Measurements from ENCODE around the gene DSPP. TPM values are rescaled to one million over a fixed set of nuclear protein-coding genes. Genes with fewer than 3 reads are reported as not detected.

DSPP gene
- total RNA-seq, 2 donors from 2014 or later: not detected

DNA sequence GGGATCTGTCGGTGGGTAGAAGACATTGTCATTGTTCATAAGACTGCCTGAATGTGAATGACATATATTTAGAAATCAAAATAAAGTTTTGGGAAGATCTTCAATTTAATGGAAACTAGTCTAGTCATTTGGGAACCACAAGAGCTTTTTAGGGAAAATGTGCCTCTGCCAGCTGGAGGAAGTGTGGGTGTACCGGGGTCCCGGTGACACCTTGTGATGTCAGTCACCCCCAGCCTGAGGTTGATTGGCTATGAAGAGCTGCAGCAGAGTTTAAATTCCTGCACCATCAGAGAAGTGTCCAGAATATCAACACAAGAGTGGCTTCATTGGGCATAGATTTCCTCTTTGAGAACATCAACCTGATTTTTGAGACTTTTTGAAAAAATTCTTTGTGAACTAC lies 41.7 kb downstream of the DSPP start, which contains the start of gene DMP1:
Gene DMP1, plus strand, starts transcription at position 301 of the 400 bp plus-strand sequence. CDS start 6,213 bp downstream, outside the sequence.
- Histone ChIP-seq H3K27me3 (no peaks in the 10 kb centered on the region), H3K4me3 (no peak within 1 kb of the TSS), H3K9me3 (no peaks in the 10 kb centered on the region), H3K4me1 (no peaks in the 10 kb centered on the region), H3K36me3 (no peaks in the 10 kb centered on the region), H3K9ac (ENCODE audit: low read depth in 2 of 2, low read length in 2 of 2) (no peak within 1 kb of the TSS), H3K27ac (no peak within 1 kb of the TSS)
- intact Hi-C loops (cut with DNase I): no loop called here
- TF ChIP-seq, protein P1, sequence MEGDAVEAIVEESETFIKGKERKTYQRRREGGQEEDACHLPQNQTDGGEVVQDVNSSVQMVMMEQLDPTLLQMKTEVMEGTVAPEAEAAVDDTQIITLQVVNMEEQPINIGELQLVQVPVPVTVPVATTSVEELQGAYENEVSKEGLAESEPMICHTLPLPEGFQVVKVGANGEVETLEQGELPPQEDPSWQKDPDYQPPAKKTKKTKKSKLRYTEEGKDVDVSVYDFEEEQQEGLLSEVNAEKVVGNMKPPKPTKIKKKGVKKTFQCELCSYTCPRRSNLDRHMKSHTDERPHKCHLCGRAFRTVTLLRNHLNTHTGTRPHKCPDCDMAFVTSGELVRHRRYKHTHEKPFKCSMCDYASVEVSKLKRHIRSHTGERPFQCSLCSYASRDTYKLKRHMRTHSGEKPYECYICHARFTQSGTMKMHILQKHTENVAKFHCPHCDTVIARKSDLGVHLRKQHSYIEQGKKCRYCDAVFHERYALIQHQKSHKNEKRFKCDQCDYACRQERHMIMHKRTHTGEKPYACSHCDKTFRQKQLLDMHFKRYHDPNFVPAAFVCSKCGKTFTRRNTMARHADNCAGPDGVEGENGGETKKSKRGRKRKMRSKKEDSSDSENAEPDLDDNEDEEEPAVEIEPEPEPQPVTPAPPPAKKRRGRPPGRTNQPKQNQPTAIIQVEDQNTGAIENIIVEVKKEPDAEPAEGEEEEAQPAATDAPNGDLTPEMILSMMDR (IDR thresholded peaks at IDR 0.05): no peak
- no peak for DNase-seq

DNA sequence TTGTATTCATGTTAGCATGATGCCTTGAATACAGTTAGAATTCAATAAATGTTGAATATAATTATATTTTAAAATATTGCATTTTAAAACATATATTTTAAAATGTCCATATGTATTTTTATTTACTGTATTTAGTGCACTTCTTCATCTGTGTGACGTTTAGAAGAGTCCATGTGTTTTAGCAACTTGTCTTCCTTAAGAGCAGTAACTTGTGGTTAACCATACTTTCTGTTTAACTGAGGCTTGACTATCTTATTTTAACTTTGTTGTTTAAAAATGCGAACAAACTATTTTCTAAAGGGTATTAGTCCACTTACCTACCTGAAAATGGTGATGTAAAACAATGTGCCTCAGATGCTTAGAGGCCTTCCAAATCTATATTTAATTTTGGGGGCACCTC lies 42.6 kb downstream of the DSPP start:
- Histone ChIP-seq H3K4me3 (no peak overlapping the region), H3K4me1 (no peaks in the 10 kb centered on the region), H3K9ac (ENCODE audit: low read depth in 2 of 2, low read length in 2 of 2) (no peak overlapping the region), H3K27me3 (no peaks in the 10 kb centered on the region), H3K27ac (no peak overlapping the region), H3K9me3 (no peaks in the 10 kb centered on the region), H3K36me3 (no peaks in the 10 kb centered on the region)
- TF ChIP-seq, protein P1 (IDR thresholded peaks at IDR 0.05): no peak
- no peak for DNase-seq
- intact Hi-C loops (cut with DNase I): no loop called here

DNA sequence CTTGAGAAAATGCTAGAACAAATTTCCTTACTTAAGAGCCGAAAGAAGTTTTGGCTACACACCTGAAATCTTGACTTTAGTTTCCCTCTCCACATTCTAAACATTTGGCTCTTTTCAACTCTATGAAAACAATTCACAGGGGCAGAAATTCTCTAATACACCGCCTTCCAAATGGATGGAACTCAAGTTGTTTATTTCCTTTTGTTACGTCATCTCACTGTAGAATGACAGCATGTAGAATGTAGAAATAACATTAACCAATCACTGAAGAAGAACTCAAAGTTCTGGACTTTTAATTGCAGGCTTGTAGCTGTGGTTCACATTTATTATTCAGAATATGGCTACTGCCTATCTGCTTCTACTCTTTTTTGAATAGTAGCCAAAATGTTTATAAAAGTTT lies 43.6 kb downstream of the DSPP start:
- Histone ChIP-seq H3K27me3 (no peaks in the 10 kb centered on the region), H3K9me3 (no peaks in the 10 kb centered on the region), H3K27ac (no peak overlapping the region), H3K36me3 (no peaks in the 10 kb centered on the region), H3K9ac (ENCODE audit: low read depth in 2 of 2, low read length in 2 of 2) (no peak overlapping the region), H3K4me1 (no peaks in the 10 kb centered on the region), H3K4me3 (no peak overlapping the region)
- TF ChIP-seq, protein P1 (IDR thresholded peaks at IDR 0.05): no peak
- intact Hi-C loops (cut with DNase I): no loop called here
- DNase-seq: no peak

DNA sequence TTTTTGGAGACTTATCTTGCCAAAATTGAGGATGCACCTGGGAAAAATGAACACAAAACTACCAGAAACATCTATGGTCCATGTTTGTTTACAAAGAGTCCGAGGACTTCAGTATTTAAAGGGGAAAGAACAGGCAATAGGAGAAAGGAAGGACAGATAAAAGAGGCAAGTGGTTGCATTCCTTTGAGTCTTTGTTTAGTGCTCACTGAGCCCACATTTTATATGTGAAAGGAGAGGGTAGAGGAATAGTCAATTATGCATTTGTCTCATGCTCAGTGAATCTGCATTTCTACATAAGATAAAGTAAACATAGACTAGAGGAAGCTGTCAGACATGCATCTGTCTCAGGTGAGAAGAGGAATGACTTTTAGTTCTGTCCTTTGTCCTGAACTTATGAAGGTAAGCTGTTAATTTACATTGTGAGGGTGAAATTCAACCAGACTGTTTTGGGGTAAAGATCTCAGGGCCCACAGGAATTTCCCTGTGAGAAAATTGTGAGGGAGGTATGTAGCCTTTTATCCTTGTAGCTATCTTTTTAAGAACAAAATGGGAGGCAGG lies 46.2 kb downstream of the DSPP start:
- TF ChIP-seq, protein P1 (IDR thresholded peaks at IDR 0.05): no peak
- intact Hi-C loops (cut with DNase I): no loop called here
- Histone ChIP-seq H3K4me3 (no peak overlapping the region), H3K36me3 (no peaks in the 10 kb centered on the region), H3K4me1 (no peaks in the 10 kb centered on the region), H3K27me3 (no peaks in the 10 kb centered on the region), H3K9me3 (no peaks in the 10 kb centered on the region), H3K27ac (no peak overlapping the region), H3K9ac (ENCODE audit: low read depth in 2 of 2, low read length in 2 of 2) (no peak overlapping the region)
- no peak for DNase-seq

DNA sequence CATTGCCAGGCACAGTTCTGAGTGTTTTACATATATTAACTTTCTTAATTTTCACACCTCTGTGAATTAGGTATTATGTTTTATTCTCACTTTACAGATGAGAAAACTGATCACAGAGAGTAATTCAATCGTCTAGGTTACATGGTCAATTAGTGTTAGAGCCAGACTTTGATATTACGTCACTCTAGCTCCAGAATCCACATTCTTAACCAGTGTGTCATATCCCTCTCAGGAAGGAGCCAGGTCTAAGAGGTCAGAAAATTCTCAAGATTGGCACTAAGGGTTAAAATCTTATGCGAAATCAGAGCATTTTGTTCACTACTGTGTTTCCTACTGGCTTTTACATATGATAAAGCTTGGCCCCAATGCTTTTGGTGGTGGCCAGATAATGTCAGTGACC lies 49.2 kb downstream of the DSPP start:
- TF ChIP-seq, protein P1 (IDR thresholded peaks at IDR 0.05): no peak
- no peak for DNase-seq
- Histone ChIP-seq H3K4me1 (no peaks in the 10 kb centered on the region), H3K36me3 (no peaks in the 10 kb centered on the region), H3K27ac (no peak overlapping the region), H3K27me3 (no peaks in the 10 kb centered on the region), H3K9ac (ENCODE audit: low read depth in 2 of 2, low read length in 2 of 2) (no peak overlapping the region), H3K4me3 (no peak overlapping the region), H3K9me3 (no peaks in the 10 kb centered on the region)
- intact Hi-C loops (cut with DNase I): no loop called here
